Glomerular endothelial cell (primary cell): ENCODE data around the gene ARX. TPM values are rescaled to one million over a fixed set of nuclear protein-coding genes. Genes with fewer than 3 reads are reported as not detected.

Experiments
- DNase-seq: peaks from one replicate; pipeline ENCODE4 v3.0.0-alpha.2; 2011; ENCODE audit warnings: low read depth, low spot score; ENCODE audit errors: extremely low read depth
- total RNA-seq: library from RNA; depleted of rRNA; stranded (reverse); fragments of >200 nt; gene quantifications from 2 replicates; pipeline ENCODE4 v1.2.3, GENCODE V29; 2015

The ARX gene
- total RNA-seq, 1 donor from 2014 or later = not detected

GRCh38 chrX:25016938-25017598 lies 1.3 kb upstream of the ARX start:
- DNase-seq = no peak

DNA sequence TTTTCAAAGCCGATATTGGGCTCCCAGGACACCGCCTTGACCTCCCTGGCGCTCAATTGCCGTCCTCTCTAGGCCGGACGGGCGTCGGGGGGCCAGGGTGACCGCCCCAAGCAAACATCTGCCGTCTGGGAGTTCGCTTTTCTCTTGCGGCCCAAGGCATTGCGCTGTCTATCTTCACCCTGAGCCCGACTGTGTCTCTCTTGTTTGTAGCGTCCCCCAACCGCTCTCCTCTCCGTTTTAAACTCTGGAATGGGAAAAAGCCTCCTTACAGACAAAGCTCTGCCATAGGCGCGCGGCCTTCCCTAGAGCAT lies 551 bp upstream of the ARX start:
- DNase-seq = no peak

- no peak for DNase-seq
These were observed 1.4 kb downstream of the ARX start for GRCh38 chrX:25014366-25014838.

DNA sequence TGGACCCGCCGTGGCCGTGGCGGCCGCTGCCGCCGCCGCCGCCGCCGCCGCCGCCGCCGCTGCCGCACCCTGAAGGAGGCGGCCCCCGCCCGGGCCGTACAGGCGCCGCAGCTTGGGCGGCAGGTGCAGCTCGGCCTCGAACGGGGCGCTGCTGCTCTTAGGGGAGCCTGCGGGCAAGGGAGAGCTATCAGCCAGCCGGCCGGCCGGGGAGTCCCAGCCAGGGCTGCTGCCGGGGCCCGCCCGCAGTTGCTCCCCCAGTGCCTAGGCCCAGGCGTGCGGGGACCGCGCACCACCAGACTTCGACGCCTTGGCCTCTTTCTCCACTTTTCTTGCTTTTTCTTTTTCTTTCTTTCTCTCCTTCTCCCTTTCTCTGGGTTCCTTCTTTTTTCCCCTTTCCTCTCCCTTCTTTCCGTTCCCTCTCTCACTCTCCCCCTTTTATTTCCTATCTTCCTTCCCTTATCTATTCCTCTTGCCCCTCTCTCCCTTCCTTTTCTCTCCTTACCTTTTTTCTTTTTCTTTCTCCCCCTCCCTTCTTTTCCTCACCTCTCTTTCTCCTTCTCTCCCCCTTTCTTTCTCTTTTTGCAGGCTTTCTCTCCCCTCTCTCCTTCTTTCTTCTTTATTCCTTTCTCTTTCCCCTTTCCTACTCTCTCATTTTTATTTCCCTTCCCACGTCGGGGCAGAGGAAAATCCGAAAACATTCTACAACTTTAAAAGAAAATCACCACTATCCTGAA lies 2.0 kb downstream of the ARX start:
- DNase-seq = no peak

- no peak for DNase-seq
These were observed 2.8 kb downstream of the ARX start for GRCh38 chrX:25012793-25013631.

GRCh38 chrX:25012433-25012735 lies 3.4 kb downstream of the ARX start:
- DNase-seq = no peak

DNA sequence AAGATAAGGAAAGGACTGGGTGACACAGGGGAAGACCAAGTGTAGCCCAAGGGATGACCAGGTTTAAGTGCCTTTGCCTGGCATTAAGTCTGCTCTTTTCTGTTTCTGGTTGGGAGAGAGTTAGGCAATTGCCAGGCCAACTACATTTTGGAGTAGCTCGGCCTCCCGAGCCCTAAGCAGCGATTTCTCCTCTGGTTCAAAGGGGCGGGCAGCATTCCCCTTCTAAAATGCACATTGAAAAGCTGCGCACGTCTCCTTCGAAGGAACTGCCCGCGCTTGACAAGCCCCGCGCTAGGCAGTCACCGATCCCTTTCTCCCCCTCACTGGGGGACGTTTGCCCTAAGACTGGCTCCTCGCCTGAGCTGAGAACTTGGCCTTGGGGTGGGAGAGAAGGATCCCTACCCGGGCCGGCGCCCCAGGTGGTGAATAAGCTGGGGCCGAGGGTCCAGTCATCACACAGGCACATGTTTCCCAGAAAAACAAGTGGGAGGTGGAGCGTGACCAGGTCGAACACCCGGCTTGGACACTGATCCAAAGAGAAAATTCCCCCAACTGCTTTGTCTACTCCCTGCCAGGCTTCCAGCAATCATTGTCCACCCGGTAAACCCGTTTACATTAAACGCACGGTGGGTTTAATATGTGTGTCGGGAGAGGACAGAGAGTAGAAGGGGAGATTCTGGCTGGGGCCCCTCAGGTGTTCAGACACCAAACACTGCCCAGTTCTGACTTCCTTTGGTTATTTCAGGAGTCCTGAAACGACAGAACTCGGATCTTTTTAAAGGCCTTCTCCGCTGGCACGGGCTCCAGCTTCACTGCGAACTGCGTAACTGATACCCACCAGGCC lies 4.0 kb downstream of the ARX start:
- DNase-seq = no peak

GRCh38 chrX:25010784-25011588 lies 4.8 kb downstream of the ARX start:
- no peak for DNase-seq

GRCh38 chrX:25009407-25009806 lies 6.4 kb downstream of the ARX start:
- no peak for DNase-seq

DNA sequence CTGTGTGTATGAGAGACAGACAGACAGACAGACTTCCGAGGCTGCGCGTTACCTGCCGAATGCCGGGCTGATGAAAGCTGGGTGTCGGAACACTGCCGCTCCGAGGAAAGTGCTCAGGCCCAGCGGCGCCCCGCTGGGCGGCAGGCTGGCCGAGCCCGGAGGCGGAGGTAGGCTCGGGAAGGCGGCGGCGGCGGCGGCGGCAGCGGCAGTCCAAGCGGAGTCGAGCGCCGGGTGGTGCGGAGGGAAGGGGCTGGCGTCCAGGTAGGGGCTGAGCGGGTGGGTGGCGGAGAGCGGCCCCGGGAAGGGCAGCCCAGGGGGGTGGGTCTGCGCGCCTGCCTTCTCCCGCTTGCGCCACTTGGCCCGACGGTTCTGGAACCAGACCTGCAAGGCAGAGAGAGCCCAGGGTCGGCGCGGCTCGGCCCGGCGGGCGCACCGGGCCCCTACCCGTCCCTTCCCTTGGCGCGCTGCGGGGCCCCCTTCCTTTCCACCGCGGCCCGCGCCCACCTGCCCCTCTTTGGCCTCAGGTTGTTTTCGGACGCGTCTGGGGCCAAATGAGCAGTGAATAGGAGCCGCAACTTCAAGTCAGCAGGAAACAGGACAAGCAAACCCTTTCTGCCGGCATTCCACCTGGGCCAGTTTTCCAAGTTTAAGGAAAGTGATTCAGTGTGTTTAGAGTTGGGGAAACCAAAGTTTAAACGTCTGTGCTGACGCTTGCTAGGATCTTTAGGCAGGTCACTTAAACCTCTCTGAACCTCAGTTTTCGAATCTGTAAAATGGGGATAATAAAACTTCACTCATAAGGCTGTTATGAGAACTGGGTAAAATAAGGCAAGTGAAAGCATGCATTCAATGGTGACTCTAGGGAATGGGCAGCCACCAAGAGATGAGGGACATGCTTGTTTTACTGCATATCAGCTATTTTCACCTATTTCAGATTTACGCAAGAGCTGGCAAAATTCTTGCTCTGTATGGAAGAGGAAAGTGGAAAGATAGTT lies 8.4 kb downstream of the ARX start:
- no peak for DNase-seq

DNA sequence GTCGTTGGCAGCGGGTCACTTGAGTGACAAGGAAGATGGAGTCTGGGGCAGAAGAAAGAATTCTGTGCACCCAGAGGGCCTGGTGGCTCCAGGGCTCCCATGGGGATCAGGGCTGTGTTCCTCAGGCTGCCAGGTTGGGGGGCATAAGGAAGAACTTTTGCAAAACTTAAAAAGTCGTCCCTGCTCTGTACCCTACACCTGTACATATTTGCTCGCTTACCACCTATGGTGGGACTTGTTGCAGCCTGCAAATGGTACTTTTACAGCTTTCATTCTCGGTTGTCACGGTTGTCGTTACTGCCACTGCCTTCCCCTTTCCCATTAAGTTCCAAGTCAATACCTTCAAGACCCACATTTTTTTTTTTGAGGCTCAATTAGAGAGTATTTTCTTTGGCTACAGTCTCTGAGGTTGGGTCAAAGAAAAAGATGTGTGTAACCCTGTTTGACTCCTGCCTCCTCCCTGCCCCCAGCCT lies 9.1 kb downstream of the ARX start:
- no peak for DNase-seq

GRCh38 chrX:25005382-25006185 lies 10.2 kb downstream of the ARX start:
- no peak for DNase-seq

- DNase-seq = no peak
These were observed 10.8 kb downstream of the ARX start for GRCh38 chrX:25005034-25005381.

- no peak for DNase-seq
These were observed 11.2 kb downstream of the ARX start for GRCh38 chrX:25004485-25005032.

GRCh38 chrX:25004040-25004439 lies 11.7 kb downstream of the ARX start:
- no peak for DNase-seq

DNA sequence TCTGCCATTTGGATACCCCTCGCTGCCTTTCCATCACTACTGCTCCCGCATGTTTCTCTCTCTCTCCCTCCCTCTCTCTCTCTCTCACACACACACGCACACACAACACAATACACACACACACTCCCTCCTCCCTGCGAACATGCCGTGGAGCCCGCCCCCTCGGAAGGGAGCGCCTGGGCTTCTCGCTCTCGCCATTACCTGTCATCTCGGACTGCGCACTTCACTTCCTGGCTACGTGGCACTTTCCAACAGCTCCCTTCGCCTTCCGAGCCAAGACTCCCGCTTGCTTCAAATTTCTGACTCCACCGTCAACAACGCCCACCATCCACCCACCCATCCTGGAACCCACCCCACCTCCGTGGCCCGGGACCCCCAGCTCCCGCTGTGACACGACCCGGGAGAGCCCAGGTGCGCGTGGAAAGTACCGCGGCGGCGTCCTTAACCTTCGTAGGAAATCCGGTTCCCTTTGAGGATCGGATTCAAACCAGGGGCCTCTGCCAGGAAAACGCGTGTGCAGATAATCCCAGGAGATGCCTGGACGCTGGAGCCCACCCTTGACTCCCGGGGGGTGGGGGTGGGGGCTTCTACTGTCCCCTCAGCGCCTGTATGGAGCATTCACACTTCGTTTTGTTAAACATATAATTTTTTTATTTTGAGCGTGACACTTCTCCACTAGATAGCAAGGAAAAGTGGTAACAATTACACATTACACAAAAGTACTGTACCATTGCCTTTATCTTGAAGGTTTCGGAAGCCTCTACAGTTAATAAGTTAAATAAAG lies 12.5 kb downstream of the ARX start:
- DNase-seq = no peak

- DNase-seq = no peak
These were observed 13.1 kb downstream of the ARX start for GRCh38 chrX:25002661-25003020.
